GM12878 (cell line): ENCODE measurements around the gene ZBTB34. TPM values are rescaled to one million over a fixed set of nuclear protein-coding genes. Genes with fewer than 3 reads are reported as not detected.

Source experiments
- BHLHE40 ChIP-seq, 2 experiments: fragments of 450-650 bp in 1 of 2; IDR thresholded peaks; 2 replicates each; pipeline ENCODE4 v1.6.1; 2011 to 2017; ENCODE audit warnings: low read depth in 2 of 2, borderline replicate concordance in 1 of 2, improper control_type of control experiment in 1 of 2, low read length in 1 of 2, mild to moderate bottlenecking in 1 of 2
- CBFB ChIP-seq: IDR thresholded peaks from 2 replicates; pipeline ENCODE4 v1.6.1; 2016; ENCODE audit warnings: antibody characterized with exemption, low read depth
- CREB1 ChIP-seq: IDR thresholded peaks from 2 replicates; pipeline ENCODE4 v1.6.1; 2012; ENCODE audit warnings: low read depth, mild to moderate bottlenecking, inconsistent platforms
- EP300 ChIP-seq, 2 experiments: fragments of 150-350 bp in 1 of 2; IDR thresholded peaks; 2 replicates each; pipeline ENCODE4 v1.6.1; 2011 to 2012; ENCODE audit warnings: low read depth in 2 of 2, low read length in 2 of 2, borderline replicate concordance in 1 of 2, improper control_type of control experiment in 1 of 2, inconsistent platforms in 1 of 2; ENCODE audit not compliant: control insufficient read depth in 1 of 2
- ETV6 ChIP-seq, 2 experiments: fragments of 450-650 bp in 1 of 2; IDR thresholded peaks in 1 of 2; conservative IDR thresholded peaks in 1 of 2; 2 replicates each; pipeline ENCODE4 v1.6.1; 2014; ENCODE audit warnings: antibody characterized with exemption in 1 of 2, borderline replicate concordance in 1 of 2, low read depth in 1 of 2, mild to moderate bottlenecking in 1 of 2, moderate library complexity in 1 of 2
- FOS ChIP-seq: IDR thresholded peaks from 3 replicates; pipeline ENCODE4 v1.6.1; 2011; ENCODE audit warnings: borderline replicate concordance; ENCODE audit not compliant: insufficient read length; ENCODE audit errors: extremely low read depth
- FOXM1 ChIP-seq: IDR thresholded peaks from 2 replicates; pipeline ENCODE4 v1.6.1; 2012; ENCODE audit warnings: low read depth, mild to moderate bottlenecking, inconsistent platforms, low read length, moderate library complexity
- IKZF1 ChIP-seq: fragments of 450-650 bp; conservative IDR thresholded peaks from 2 replicates; pipeline ENCODE4 v1.6.1; 2017; ENCODE audit warnings: antibody characterized with exemption, mild to moderate bottlenecking
- MAX ChIP-seq: IDR thresholded peaks from 2 replicates; pipeline ENCODE4 v1.6.1; 2012; ENCODE audit warnings: low read depth, low read length, improper control_type of control experiment
- MEF2A ChIP-seq: IDR thresholded peaks from 2 replicates; pipeline ENCODE4 v1.6.1; 2011; ENCODE audit warnings: low read depth, mild to moderate bottlenecking, low read length, moderate library complexity; ENCODE audit not compliant: insufficient read depth
- MTA2 ChIP-seq: fragments of 450-650 bp; IDR thresholded peaks from 2 replicates; pipeline ENCODE4 v1.6.1; 2016; ENCODE audit warnings: low read depth, mild to moderate bottlenecking, moderate library complexity
- MXI1 ChIP-seq: fragments of 150-350 bp; IDR thresholded peaks from 2 replicates; pipeline ENCODE4 v1.6.1; 2011; ENCODE audit warnings: low read depth, mild to moderate bottlenecking, inconsistent platforms, low read length, improper control_type of control experiment
- NBN ChIP-seq: fragments of 450-650 bp; IDR thresholded peaks from 2 replicates; pipeline ENCODE4 v1.6.1; 2016
- POLR2A ChIP-seq: IDR thresholded peaks from 2 replicates; pipeline ENCODE4 v1.6.1; 2011; ENCODE audit warnings: low read depth, mild to moderate bottlenecking, low read length
- POLR2AphosphoS2 ChIP-seq: IDR thresholded peaks from 2 replicates; pipeline ENCODE4 v1.6.1; 2011; ENCODE audit warnings: low read depth, mild to moderate bottlenecking, low read length, improper control_type of control experiment, moderate library complexity
- RUNX3 ChIP-seq: IDR thresholded peaks from 2 replicates; pipeline ENCODE4 v1.6.1; 2012; ENCODE audit warnings: low read length, inconsistent platforms
- SMAD1 ChIP-seq: fragments of 450-650 bp; IDR thresholded peaks from 2 replicates; pipeline ENCODE4 v1.6.1; 2018; ENCODE audit warnings: mild to moderate bottlenecking, low read depth; ENCODE audit not compliant: partially characterized antibody
- TBL1XR1 ChIP-seq: IDR thresholded peaks from 2 replicates; pipeline ENCODE4 v1.6.1; 2012; ENCODE audit warnings: low read depth, low read length, improper control_type of control experiment
- WRNIP1 ChIP-seq: IDR thresholded peaks from 2 replicates; pipeline ENCODE4 v1.6.1; 2011; ENCODE audit warnings: low read depth, low read length, improper control_type of control experiment, borderline replicate concordance
- ZBTB33 ChIP-seq: fragments of 450-650 bp; IDR thresholded peaks from 2 replicates; pipeline ENCODE4 v1.6.1; 2017; ENCODE audit warnings: mild to moderate bottlenecking
- ZBTB4 ChIP-seq: fragments of 450-650 bp; formaldehyde crosslinking; IDR thresholded peaks from 2 replicates; pipeline ENCODE4 v1.4.0; 2022; ENCODE audit warnings: mild to moderate bottlenecking, moderate library complexity
- polyA plus RNA-seq, 11 experiments: library from polyadenylated mRNA; depleted of rRNA in 4 of 11; unstranded in 6 of 11; stranded (reverse) in 5 of 11; fragments of >200 nt; fragmentation: Nextera tagmentation in 4 of 11; fragmentation: Illumina TruSeq in 1 of 11; extraction: Ambion mirVana in 4 of 11; extraction: Trizol in 1 of 11; gene quantifications; 1 replicate in 1 of 11; 2 replicates in 10 of 11; pipeline versions ENCODE4 v1.2.1 to v1.2.3, GENCODE V29; 2011 to 2016; ENCODE audit warnings: inconsistent platforms in 2 of 11, missing spikeins in 2 of 11, low read depth in 1 of 11
- total RNA-seq, 4 experiments: library from RNA; depleted of rRNA in 3 of 4; stranded (reverse); fragments of >200 nt in 3 of 4; fragmentation: Illumina TruSeq in 1 of 4; extraction: Trizol in 1 of 4; gene quantifications; 2 replicates each; pipeline versions ENCODE4 v1.2.1 to v1.2.3, GENCODE V29; 2013 to 2021
- TF ChIP-seq, protein P1 (sequence below): fragments of 450-650 bp; IDR thresholded peaks from 2 replicates; pipeline ENCODE4 v1.6.1; 2017; ENCODE audit warnings: low read depth, mild to moderate bottlenecking, moderate library complexity
- TF ChIP-seq, protein P2 (sequence below): fragments of 450-650 bp; IDR thresholded peaks from 2 replicates; pipeline ENCODE4 v1.6.1; 2016; ENCODE audit warnings: mild to moderate bottlenecking

ZBTB34 gene
- total and polyA plus RNA-seq, 10 of the 15 experiments (the other 5 are each of a cell fraction or from before 2014, with no cell fraction given): 0.71 to 11.3 (median 3.8) TPM

GRCh38 chr9:126838895-126839294, 21.5 kb upstream of the ZBTB34 start (continued):
- TF ChIP-seq ZBTB4 (CRISPR knock-in tag) (no peak), IKZF1 (0 out of 2 replicates have a peak, but pooled peaks have one; percentile 5), MXI1 (no peak), WRNIP1 (no peak), CREB1 (peak; percentile 43), MTA2 (peak; percentile 84), MEF2A (peak; percentile 57; the same call in 1 of the 2 replicates), FOXM1 (peak; percentile 41; the same call in 1 of the 2 replicates), ETV6 (conservative IDR thresholded peaks at IDR 0.05 in 1 of 2, IDR thresholded peaks at IDR 0.05 in 1 of 2; ENCODE audit: borderline replicate concordance in 1 of 2, low read depth in 1 of 2) (peak in 1 of 2 experiments; percentile 62; a peak in 1 of 4 replicates), TBL1XR1 (peak; percentile 49; the same call in 1 of the 2 replicates), EP300 (IDR thresholded peaks at IDR 0.05; ENCODE audit: borderline replicate concordance in 1 of 2, control insufficient read depth in 1 of 2, low read depth in 2 of 2, low read length in 2 of 2) (peak; percentile 59 to 79; a peak in 3 of 4 replicates), NBN (peak; percentile 82), MAX (peak; percentile 59), FOS (no peak), BHLHE40 (IDR thresholded peaks at IDR 0.05; ENCODE audit: borderline replicate concordance in 1 of 2, low read depth in 2 of 2, low read length in 1 of 2) (peak; percentile 36 to 81; a peak in 2 of 4 replicates), RUNX3 (peak; percentile 89), ZBTB33 (peak; percentile 95), SMAD1 (peak; percentile 38), CBFB (peak; percentile 55; the same call in 1 of the 2 replicates), POLR2AphosphoS2 (0 out of 2 replicates have a peak, but pooled peaks have one; percentile 22), POLR2A (no peak)
- TF ChIP-seq, protein P1, sequence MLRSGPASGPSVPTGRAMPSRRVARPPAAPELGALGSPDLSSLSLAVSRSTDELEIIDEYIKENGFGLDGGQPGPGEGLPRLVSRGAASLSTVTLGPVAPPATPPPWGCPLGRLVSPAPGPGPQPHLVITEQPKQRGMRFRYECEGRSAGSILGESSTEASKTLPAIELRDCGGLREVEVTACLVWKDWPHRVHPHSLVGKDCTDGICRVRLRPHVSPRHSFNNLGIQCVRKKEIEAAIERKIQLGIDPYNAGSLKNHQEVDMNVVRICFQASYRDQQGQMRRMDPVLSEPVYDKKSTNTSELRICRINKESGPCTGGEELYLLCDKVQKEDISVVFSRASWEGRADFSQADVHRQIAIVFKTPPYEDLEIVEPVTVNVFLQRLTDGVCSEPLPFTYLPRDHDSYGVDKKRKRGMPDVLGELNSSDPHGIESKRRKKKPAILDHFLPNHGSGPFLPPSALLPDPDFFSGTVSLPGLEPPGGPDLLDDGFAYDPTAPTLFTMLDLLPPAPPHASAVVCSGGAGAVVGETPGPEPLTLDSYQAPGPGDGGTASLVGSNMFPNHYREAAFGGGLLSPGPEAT: peak; percentile 89
- TF ChIP-seq, protein P2, sequence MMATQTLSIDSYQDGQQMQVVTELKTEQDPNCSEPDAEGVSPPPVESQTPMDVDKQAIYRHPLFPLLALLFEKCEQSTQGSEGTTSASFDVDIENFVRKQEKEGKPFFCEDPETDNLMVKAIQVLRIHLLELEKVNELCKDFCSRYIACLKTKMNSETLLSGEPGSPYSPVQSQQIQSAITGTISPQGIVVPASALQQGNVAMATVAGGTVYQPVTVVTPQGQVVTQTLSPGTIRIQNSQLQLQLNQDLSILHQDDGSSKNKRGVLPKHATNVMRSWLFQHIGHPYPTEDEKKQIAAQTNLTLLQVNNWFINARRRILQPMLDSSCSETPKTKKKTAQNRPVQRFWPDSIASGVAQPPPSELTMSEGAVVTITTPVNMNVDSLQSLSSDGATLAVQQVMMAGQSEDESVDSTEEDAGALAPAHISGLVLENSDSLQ: no peak
